Measurements from ENCODE around the gene CELF2.

The CELF2 gene

GRCh38 chr10:11049806-11050205, 32.1 kb downstream of the CELF2 start:
- H3K9ac ChIP-seq (ENCODE audit: low read depth, low read length): no peak overlapping the region
- H3K27me3 ChIP-seq (ENCODE audit: insufficient read depth, low read length): no peaks in the 10 kb centered on the region
- H3K9me3 ChIP-seq (ENCODE audit: insufficient read depth, low read depth, low read length): no peaks in the 10 kb centered on the region
- no peak overlapping the region for H3K27ac ChIP-seq (ENCODE audit: low read length)
- H3K36me3 ChIP-seq (ENCODE audit: insufficient read depth, low read depth, low read length): no peaks in the 10 kb centered on the region
- peaks cover 10% of the 10 kb centered on the region; the same call in 1 of the 2 replicates for H3K4me1 ChIP-seq (ENCODE audit: insufficient read depth, low read length)
- H3K4me3 ChIP-seq (ENCODE audit: low read length): no peak overlapping the region

DNA sequence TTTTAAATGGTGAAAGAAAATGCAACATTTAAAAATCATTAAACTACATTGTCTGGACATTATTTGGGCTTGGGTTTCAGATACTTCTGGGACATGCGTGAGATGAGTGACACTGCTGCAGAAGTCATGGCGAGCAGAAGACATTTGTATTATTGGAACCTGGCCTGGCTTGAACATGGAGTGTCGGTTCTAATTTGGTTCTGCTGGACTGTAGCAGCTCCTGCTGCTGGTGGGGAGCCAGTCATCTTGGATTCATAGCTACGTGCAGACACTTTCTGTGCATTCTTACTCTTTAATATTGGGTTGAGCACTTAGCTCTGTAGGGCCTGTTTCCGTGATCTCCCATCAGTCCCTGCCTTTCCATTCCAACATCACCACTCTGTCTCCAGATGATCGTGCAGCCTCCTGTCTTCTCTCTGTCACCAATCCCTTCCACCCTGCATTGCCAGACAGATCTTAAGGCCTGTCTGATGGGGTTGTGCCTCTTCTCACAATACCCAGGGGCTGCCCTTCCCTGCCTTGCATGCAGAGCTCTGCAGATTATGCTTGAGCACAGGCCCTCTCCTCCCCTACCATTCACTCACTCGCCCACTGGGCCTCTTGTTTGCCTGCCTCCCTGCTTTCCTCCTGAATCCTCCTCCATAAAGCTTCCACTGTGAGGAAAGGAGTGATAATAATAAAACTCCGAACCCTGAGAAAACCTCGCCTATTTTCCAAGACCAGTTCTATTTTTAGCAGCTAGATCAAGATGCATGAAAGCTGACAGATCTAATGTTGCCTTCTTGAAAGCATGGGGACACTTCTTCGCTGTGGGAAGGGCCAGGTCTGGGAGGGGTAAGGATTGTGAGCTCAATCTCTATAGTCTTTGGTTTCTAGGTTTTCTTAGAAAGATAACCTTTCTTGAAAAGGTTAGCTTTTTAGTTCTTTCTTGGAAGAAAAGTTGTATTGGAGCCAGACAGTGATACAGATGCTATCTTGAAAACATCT, 32.9 kb downstream of the CELF2 start:
- Histone ChIP-seq H3K27me3 (ENCODE audit: insufficient read depth, low read length) (no peaks in the 10 kb centered on the region), H3K9ac (ENCODE audit: low read depth, low read length) (no peak overlapping the region), H3K4me1 (ENCODE audit: insufficient read depth, low read length) (peaks cover 10% of the 10 kb centered on the region; the same call in 1 of the 2 replicates), H3K9me3 (ENCODE audit: insufficient read depth, low read depth, low read length) (no peaks in the 10 kb centered on the region), H3K4me3 (ENCODE audit: low read length) (no peak overlapping the region), H3K27ac (ENCODE audit: low read length) (no peak overlapping the region), H3K36me3 (ENCODE audit: insufficient read depth, low read depth, low read length) (no peaks in the 10 kb centered on the region)

DNA sequence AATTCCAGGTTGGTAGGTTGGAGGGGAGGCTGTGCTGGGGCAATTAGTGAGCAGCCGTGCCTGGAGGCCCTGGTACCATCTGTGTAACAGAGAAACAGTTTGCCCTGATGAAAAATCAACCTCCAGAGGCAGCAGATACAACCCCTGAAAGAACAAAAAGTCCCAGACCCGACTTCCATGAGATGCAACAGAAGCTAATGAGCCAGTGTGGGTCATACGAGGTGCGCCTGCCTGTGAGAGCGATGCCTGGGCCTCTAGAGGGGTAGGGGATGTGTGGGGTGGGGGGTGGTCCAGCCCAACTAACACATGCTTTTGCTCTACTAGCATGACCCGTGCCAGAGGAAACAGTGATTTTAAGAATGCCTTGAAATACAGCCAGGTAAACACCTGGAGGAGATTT, 39.3 kb downstream of the CELF2 start:
- no peaks in the 10 kb centered on the region; the same call in 1 of the 2 replicates for H3K9me3 ChIP-seq (ENCODE audit: insufficient read depth, low read depth, low read length)
- no peaks in the 10 kb centered on the region for H3K36me3 ChIP-seq (ENCODE audit: insufficient read depth, low read depth, low read length)
- no peak overlapping the region for H3K27ac ChIP-seq (ENCODE audit: low read length)
- H3K27me3 ChIP-seq (ENCODE audit: insufficient read depth, low read length): no peaks in the 10 kb centered on the region
- peaks cover 10% of the 10 kb centered on the region; the same call in 1 of the 2 replicates for H3K4me1 ChIP-seq (ENCODE audit: insufficient read depth, low read length)
- no peak overlapping the region for H3K4me3 ChIP-seq (ENCODE audit: low read length)
- H3K9ac ChIP-seq (ENCODE audit: low read depth, low read length): no peak overlapping the region

- Histone ChIP-seq H3K36me3 (ENCODE audit: insufficient read depth, low read depth, low read length) (no peaks in the 10 kb centered on the region), H3K27ac (ENCODE audit: low read length) (no peak overlapping the region), H3K9ac (ENCODE audit: low read depth, low read length) (no peak overlapping the region), H3K9me3 (ENCODE audit: insufficient read depth, low read depth, low read length) (no peaks in the 10 kb centered on the region; the same call in 1 of the 2 replicates), H3K27me3 (ENCODE audit: insufficient read depth, low read length) (no peaks in the 10 kb centered on the region), H3K4me1 (ENCODE audit: insufficient read depth, low read length) (peaks cover 10% of the 10 kb centered on the region; the same call in 1 of the 2 replicates), H3K4me3 (ENCODE audit: low read length) (no peak overlapping the region)
Measured at GRCh38 chr10:11057448-11057847, 39.8 kb downstream of the CELF2 start.

DNA sequence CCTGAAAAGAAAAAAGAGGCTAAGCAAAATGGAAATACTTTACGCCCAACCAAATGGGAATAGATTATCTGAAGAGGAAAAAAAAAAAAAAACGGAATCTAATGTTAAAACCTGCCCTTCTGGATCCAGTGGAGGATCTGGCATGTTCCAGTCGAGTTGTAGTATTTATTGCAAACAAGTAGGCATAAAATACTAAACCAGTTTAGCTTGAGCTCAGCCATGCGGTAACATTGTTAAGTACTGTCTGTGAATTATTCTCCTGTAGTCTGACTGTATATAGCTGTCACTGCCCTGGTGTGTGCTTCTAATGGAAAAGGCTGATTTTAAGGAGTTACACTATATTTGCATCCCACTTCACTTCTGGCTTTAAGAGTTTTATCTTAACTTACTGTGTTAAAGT, 40.3 kb downstream of the CELF2 start:
- H3K9ac ChIP-seq (ENCODE audit: low read depth, low read length): no peak overlapping the region
- no peak overlapping the region for H3K4me3 ChIP-seq (ENCODE audit: low read length)
- no peaks in the 10 kb centered on the region for H3K27me3 ChIP-seq (ENCODE audit: insufficient read depth, low read length)

GRCh38 chr10:11058965-11059364, 41.3 kb downstream of the CELF2 start:
- Histone ChIP-seq H3K9me3 (ENCODE audit: insufficient read depth, low read depth, low read length) (no peaks in the 10 kb centered on the region; the same call in 1 of the 2 replicates), H3K4me3 (ENCODE audit: low read length) (no peak overlapping the region), H3K4me1 (ENCODE audit: insufficient read depth, low read length) (peaks cover 10% of the 10 kb centered on the region; the same call in 1 of the 2 replicates), H3K27me3 (ENCODE audit: insufficient read depth, low read length) (no peaks in the 10 kb centered on the region), H3K36me3 (ENCODE audit: insufficient read depth, low read depth, low read length) (no peaks in the 10 kb centered on the region), H3K27ac (ENCODE audit: low read length) (no peak overlapping the region), H3K9ac (ENCODE audit: low read depth, low read length) (no peak overlapping the region)

More for the DNA sequence above, 40.3 kb downstream of the CELF2 start:
- Histone ChIP-seq H3K27ac (ENCODE audit: low read length) (no peak overlapping the region), H3K9me3 (ENCODE audit: insufficient read depth, low read depth, low read length) (no peaks in the 10 kb centered on the region; the same call in 1 of the 2 replicates), H3K4me1 (ENCODE audit: insufficient read depth, low read length) (peaks cover 10% of the 10 kb centered on the region; the same call in 1 of the 2 replicates), H3K36me3 (ENCODE audit: insufficient read depth, low read depth, low read length) (no peaks in the 10 kb centered on the region)

DNA sequence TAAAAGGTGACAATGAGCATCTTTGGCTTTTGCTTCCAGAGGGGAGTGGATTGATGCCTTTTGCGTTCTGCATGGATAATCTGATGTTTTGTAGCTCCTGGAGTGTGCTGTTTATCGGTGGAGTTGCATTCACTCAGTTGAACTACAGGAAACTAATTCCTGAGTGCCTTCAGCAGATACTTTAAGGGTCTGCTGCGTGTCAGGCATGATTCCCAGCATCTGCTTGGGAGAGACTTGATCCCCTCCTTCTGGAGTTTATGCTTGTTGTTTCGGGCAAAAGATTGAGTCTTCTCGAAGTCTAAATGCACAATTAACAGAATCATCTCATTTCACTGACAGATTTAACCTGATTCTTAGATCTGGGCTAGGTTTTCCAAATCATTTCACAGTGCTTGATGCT, 46.2 kb downstream of the CELF2 start:
- Histone ChIP-seq H3K27me3 (ENCODE audit: insufficient read depth, low read length) (no peaks in the 10 kb centered on the region), H3K9me3 (ENCODE audit: insufficient read depth, low read depth, low read length) (no peaks in the 10 kb centered on the region; the same call in 1 of the 2 replicates), H3K4me1 (ENCODE audit: insufficient read depth, low read length) (no peaks in the 10 kb centered on the region), H3K27ac (ENCODE audit: low read length) (no peak overlapping the region), H3K36me3 (ENCODE audit: insufficient read depth, low read depth, low read length) (no peaks in the 10 kb centered on the region), H3K9ac (ENCODE audit: low read depth, low read length) (no peak overlapping the region), H3K4me3 (ENCODE audit: low read length) (no peak overlapping the region)

DNA sequence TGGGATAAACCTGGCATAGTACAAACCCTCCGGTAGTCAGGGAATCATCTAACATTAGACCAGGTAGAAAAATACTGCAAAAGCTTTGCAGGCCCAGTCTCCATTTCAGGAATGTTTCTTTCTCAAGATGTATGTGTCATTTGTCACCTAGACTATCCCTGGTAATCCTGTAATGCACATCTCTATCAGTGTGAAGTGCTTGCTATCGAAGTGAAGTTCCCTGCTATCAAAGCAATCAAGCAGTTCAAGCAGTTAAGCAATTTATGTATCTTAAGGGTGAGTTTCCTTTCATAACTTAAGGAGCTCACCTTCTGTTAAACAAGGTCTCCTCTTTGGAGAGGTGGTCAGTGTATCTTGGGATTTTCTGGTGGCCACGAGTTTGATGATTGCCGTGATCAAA, 47.2 kb downstream of the CELF2 start:
- no peaks in the 10 kb centered on the region; the same call in 1 of the 2 replicates for H3K9me3 ChIP-seq (ENCODE audit: insufficient read depth, low read depth, low read length)
- no peak overlapping the region for H3K4me3 ChIP-seq (ENCODE audit: low read length)
- H3K27me3 ChIP-seq (ENCODE audit: insufficient read depth, low read length): no peaks in the 10 kb centered on the region
- no peak overlapping the region for H3K27ac ChIP-seq (ENCODE audit: low read length)
- no peaks in the 10 kb centered on the region for H3K4me1 ChIP-seq (ENCODE audit: insufficient read depth, low read length)
- no peak overlapping the region for H3K9ac ChIP-seq (ENCODE audit: low read depth, low read length)
- no peaks in the 10 kb centered on the region for H3K36me3 ChIP-seq (ENCODE audit: insufficient read depth, low read depth, low read length)

GRCh38 chr10:11065567-11065966, 47.9 kb downstream of the CELF2 start:
- Histone ChIP-seq H3K4me1 (ENCODE audit: insufficient read depth, low read length) (no peaks in the 10 kb centered on the region), H3K27ac (ENCODE audit: low read length) (no peak overlapping the region), H3K9me3 (ENCODE audit: insufficient read depth, low read depth, low read length) (no peaks in the 10 kb centered on the region; the same call in 1 of the 2 replicates), H3K27me3 (ENCODE audit: insufficient read depth, low read length) (no peaks in the 10 kb centered on the region), H3K4me3 (ENCODE audit: low read length) (no peak overlapping the region), H3K9ac (ENCODE audit: low read depth, low read length) (no peak overlapping the region), H3K36me3 (ENCODE audit: insufficient read depth, low read depth, low read length) (no peaks in the 10 kb centered on the region)

DNA sequence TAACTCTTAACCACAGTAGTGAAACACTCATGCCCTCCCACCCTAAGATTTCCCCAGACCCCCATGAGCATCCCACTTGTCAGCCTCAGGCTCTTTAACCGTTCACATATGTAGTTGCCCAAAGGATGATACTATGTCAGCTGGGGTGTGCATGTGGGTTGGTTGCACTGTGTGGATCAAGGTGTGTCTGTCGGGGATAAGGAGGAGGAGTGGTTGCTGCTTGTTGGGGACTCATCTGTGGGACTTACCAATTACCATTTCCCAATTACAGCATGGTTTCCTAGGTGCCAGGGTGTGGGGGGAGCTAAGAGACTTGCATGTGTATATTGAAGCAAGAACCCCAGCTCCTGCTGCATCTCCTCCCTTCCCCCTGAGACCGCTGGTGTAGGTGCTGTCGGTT, 48.8 kb downstream of the CELF2 start:
- H3K27ac ChIP-seq (ENCODE audit: low read length): no peak overlapping the region
- no peaks in the 10 kb centered on the region for H3K27me3 ChIP-seq (ENCODE audit: insufficient read depth, low read length)
- no peaks in the 10 kb centered on the region for H3K4me1 ChIP-seq (ENCODE audit: insufficient read depth, low read length)
- no peaks in the 10 kb centered on the region; the same call in 1 of the 2 replicates for H3K9me3 ChIP-seq (ENCODE audit: insufficient read depth, low read depth, low read length)
- H3K4me3 ChIP-seq (ENCODE audit: low read length): no peak overlapping the region
- H3K9ac ChIP-seq (ENCODE audit: low read depth, low read length): no peak overlapping the region
- no peaks in the 10 kb centered on the region for H3K36me3 ChIP-seq (ENCODE audit: insufficient read depth, low read depth, low read length)

DNA sequence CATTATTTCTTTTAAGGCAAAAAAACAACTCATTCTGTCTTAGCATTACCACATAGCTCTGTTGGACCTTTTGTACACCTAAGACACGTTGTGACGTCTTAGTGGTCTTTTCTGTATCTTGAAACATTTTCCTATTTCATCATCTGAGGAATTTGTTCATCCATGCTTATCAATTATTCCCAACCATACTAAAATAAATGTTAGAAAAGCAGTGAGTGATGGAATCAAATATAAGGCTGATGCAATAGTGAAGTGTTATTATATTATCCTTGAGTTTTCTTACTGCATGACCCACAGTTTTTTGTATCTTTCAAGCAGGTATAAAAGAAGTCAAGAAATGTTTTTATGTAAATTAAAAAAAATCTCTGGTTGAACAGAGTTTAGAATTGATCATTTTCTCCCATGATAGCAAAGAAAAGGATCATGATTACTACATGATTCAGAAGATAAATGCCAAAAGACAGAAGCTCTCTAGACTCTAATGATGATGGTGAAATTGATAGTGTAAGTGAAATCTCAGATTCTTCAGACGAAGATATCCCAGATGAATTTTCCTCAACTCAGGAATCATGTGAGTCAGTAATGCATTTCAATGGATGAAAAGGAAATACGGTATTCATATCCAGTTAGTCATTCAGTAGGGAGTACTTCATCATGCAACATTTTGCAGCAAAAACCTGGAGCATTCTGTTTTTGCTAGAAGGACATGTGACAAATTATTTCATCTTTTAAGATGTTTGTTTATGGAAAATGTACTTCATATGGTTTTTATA, 51.4 kb downstream of the CELF2 start:
- Histone ChIP-seq H3K27me3 (ENCODE audit: insufficient read depth, low read length) (no peaks in the 10 kb centered on the region), H3K9me3 (ENCODE audit: insufficient read depth, low read depth, low read length) (no peaks in the 10 kb centered on the region), H3K4me1 (ENCODE audit: insufficient read depth, low read length) (no peaks in the 10 kb centered on the region)

More for the DNA sequence above, 51.4 kb downstream of the CELF2 start:
- Histone ChIP-seq H3K4me3 (ENCODE audit: low read length) (no peak overlapping the region), H3K36me3 (ENCODE audit: insufficient read depth, low read depth, low read length) (no peaks in the 10 kb centered on the region), H3K9ac (ENCODE audit: low read depth, low read length) (no peak overlapping the region), H3K27ac (ENCODE audit: low read length) (no peak overlapping the region)
